HEK293 (cell line): ENCODE measurements around the gene GIPC2.

Source experiments
- CTCF ChIA-PET: fragments of 350-600 bp; formaldehyde crosslinking; extraction: SDS; loops from one replicate; lab custom pipeline; 2021; ENCODE audit warnings: antibody characterized with exemption; lab: Yijun Ruan, JAX
- POLR2A ChIA-PET: fragments of 300-600 bp; formaldehyde crosslinking; extraction: SDS; loops from one replicate; lab custom pipeline; 2020; ENCODE audit warnings: antibody characterized with exemption, inconsistent platforms; lab: Yijun Ruan, JAX
- H3K27ac ChIP-seq: fragments of 200-500 bp; sonication (Bioruptor generic); 2 replicates; pipeline ENCODE4 v1.5.1; 2014; ENCODE audit warnings: low read depth, low read length, control low read depth, inconsistent platforms; ENCODE audit errors: extremely low read depth
- H3K36me3 ChIP-seq, 2 experiments: fragments of 200-500 bp in 1 of 2; sonication (Bioruptor generic) in 1 of 2; 1 replicate in 1 of 2; 2 replicates in 1 of 2; pipeline ENCODE4 v1.5.1; 2014 to 2017; ENCODE audit warnings: inconsistent platforms in 2 of 2, low read length in 2 of 2; ENCODE audit not compliant: control insufficient read depth in 2 of 2, insufficient read depth in 1 of 2
- H3K4me1 ChIP-seq: fragments of 200-500 bp; sonication (Bioruptor generic); 2 replicates; pipeline ENCODE4 v1.5.1; 2014; ENCODE audit warnings: mild to moderate bottlenecking, low read length, inconsistent platforms; ENCODE audit not compliant: control insufficient read depth, insufficient read depth
- H3K4me3 ChIP-seq: 2 replicates; pipeline ENCODE4 v1.5.1; 2011; ENCODE audit warnings: low read depth, mild to moderate bottlenecking, control low read depth, low read length, moderate library complexity
- H3K9me3 ChIP-seq: fragments of 200-500 bp; sonication (Bioruptor generic); 2 replicates; pipeline ENCODE4 v1.5.1; 2014; ENCODE audit warnings: low read depth, low read length, inconsistent platforms; ENCODE audit not compliant: control insufficient read depth, insufficient read depth
- GLI2 ChIP-seq: fragments of 450-650 bp; formaldehyde crosslinking; IDR thresholded peaks from 2 replicates; pipeline ENCODE4; 2017; ENCODE audit warnings: missing biosample characterization, missing genetic modification characterization, low read depth, borderline replicate concordance
- HOXD13 ChIP-seq: sonication (generic); formaldehyde crosslinking; IDR thresholded peaks from 2 replicates; pipeline ENCODE4 v1.8.0; 2022; ENCODE audit warnings: missing genetic modification reagents, borderline replicate concordance
- IKZF3 ChIP-seq: fragments of 450-650 bp; IDR thresholded peaks from 2 replicates; pipeline ENCODE4 v1.5.0; 2018; ENCODE audit warnings: missing biosample characterization, mild to moderate bottlenecking, missing genetic modification characterization, moderate library complexity
- PRDM1 ChIP-seq: fragments of 450-650 bp; formaldehyde crosslinking; IDR thresholded peaks from 2 replicates; pipeline ENCODE4; 2016; ENCODE audit warnings: missing biosample characterization, missing genetic modification characterization
- SP2 ChIP-seq: fragments of 450-650 bp; formaldehyde crosslinking; IDR thresholded peaks from 2 replicates; pipeline ENCODE4 v1.5.1; 2016; ENCODE audit warnings: missing biosample characterization, missing genetic modification characterization
- TRIM28 ChIP-seq: IDR thresholded peaks from 2 replicates; pipeline ENCODE4 v1.6.1; 2011; ENCODE audit warnings: low read length, control low read depth, borderline replicate concordance
- WT1 ChIP-seq: fragments of 450-650 bp; formaldehyde crosslinking; IDR thresholded peaks from 2 replicates; pipeline ENCODE4 v1.5.1; 2016; ENCODE audit warnings: missing biosample characterization, missing genetic modification characterization
- ZBTB17 ChIP-seq: fragments of 450-650 bp; formaldehyde crosslinking; IDR thresholded peaks from 2 replicates; pipeline ENCODE4 v1.5.1; 2016; ENCODE audit warnings: missing biosample characterization, missing genetic modification characterization
- ZBTB21 ChIP-seq: fragments of 450-650 bp; formaldehyde crosslinking; IDR thresholded peaks from 2 replicates; pipeline ENCODE4 v1.5.1; 2017; ENCODE audit warnings: missing biosample characterization, missing genetic modification characterization
- ZBTB7A ChIP-seq: fragments of 450-650 bp; formaldehyde crosslinking; IDR thresholded peaks from 2 replicates; pipeline ENCODE4 v1.5.1; 2016; ENCODE audit warnings: low read depth, missing biosample characterization, missing genetic modification characterization
- ZFP37 ChIP-seq: fragments of 450-650 bp; formaldehyde crosslinking; IDR thresholded peaks from 2 replicates; pipeline ENCODE4 v1.5.1; 2016; ENCODE audit warnings: missing biosample characterization, missing genetic modification characterization
- ZFP69B ChIP-seq: fragments of 450-650 bp; formaldehyde crosslinking; IDR thresholded peaks from 2 replicates; pipeline ENCODE4 v1.5.1; 2016; ENCODE audit warnings: missing biosample characterization, missing genetic modification characterization
- ZIC2 ChIP-seq: fragments of 450-650 bp; formaldehyde crosslinking; IDR thresholded peaks from 2 replicates; pipeline ENCODE4 v1.5.1; 2016; ENCODE audit warnings: missing biosample characterization, missing genetic modification characterization
- ZNF112 ChIP-seq: fragments of 450-650 bp; formaldehyde crosslinking; IDR thresholded peaks from 2 replicates; pipeline ENCODE4 v1.5.0; 2017; ENCODE audit warnings: missing biosample characterization, missing genetic modification characterization
- ZNF155 ChIP-seq: fragments of 450-650 bp; formaldehyde crosslinking; IDR thresholded peaks from 2 replicates; pipeline ENCODE4 v1.5.1; 2016; ENCODE audit warnings: missing biosample characterization, missing genetic modification characterization
- ZNF223 ChIP-seq: fragments of 450-650 bp; formaldehyde crosslinking; IDR thresholded peaks from 2 replicates; pipeline ENCODE4 v1.5.1; 2016; ENCODE audit warnings: missing biosample characterization, missing genetic modification characterization
- ZNF239 ChIP-seq: fragments of 450-650 bp; formaldehyde crosslinking; IDR thresholded peaks from 2 replicates; pipeline ENCODE4 v1.5.1; 2016; ENCODE audit warnings: missing biosample characterization, missing genetic modification characterization
- ZNF335 ChIP-seq: fragments of 450-650 bp; formaldehyde crosslinking; conservative IDR thresholded peaks from 2 replicates; pipeline ENCODE4 v1.5.1; 2016; ENCODE audit warnings: missing biosample characterization, missing genetic modification characterization
- ZNF341 ChIP-seq: fragments of 450-650 bp; formaldehyde crosslinking; IDR thresholded peaks from 2 replicates; pipeline ENCODE4; 2016; ENCODE audit warnings: low read depth, missing biosample characterization, missing genetic modification characterization
- ZNF366 ChIP-seq: fragments of 450-650 bp; formaldehyde crosslinking; conservative IDR thresholded peaks from 2 replicates; pipeline ENCODE4 v1.5.1; 2016; ENCODE audit warnings: missing biosample characterization, missing genetic modification characterization
- ZNF404 ChIP-seq: fragments of 450-650 bp; formaldehyde crosslinking; IDR thresholded peaks from 2 replicates; pipeline ENCODE4 v1.5.1; 2017; ENCODE audit warnings: missing biosample characterization, missing genetic modification characterization
- ZNF501 ChIP-seq: fragments of 450-650 bp; formaldehyde crosslinking; IDR thresholded peaks from 2 replicates; pipeline ENCODE4 v1.5.1; 2016; ENCODE audit warnings: missing biosample characterization, missing genetic modification characterization
- ZNF558 ChIP-seq: fragments of 450-650 bp; formaldehyde crosslinking; IDR thresholded peaks from 2 replicates; pipeline ENCODE4 v1.5.1; 2016; ENCODE audit warnings: missing biosample characterization, missing genetic modification characterization
- ZNF561 ChIP-seq: fragments of 450-650 bp; IDR thresholded peaks from 2 replicates; pipeline ENCODE4 v1.5.1; 2018; ENCODE audit warnings: missing biosample characterization, missing genetic modification characterization, borderline replicate concordance
- ZNF629 ChIP-seq: fragments of 450-650 bp; formaldehyde crosslinking; IDR thresholded peaks from 2 replicates; pipeline ENCODE4 v1.5.1; 2017; ENCODE audit warnings: missing biosample characterization, missing genetic modification characterization
- ZNF677 ChIP-seq: fragments of 450-650 bp; IDR thresholded peaks from 2 replicates; pipeline ENCODE4 v1.5.0; 2018; ENCODE audit warnings: missing biosample characterization, mild to moderate bottlenecking, missing genetic modification characterization, moderate library complexity
- ZNF776 ChIP-seq: fragments of 450-650 bp; formaldehyde crosslinking; IDR thresholded peaks from 2 replicates; pipeline ENCODE4 v1.5.0; 2017; ENCODE audit warnings: missing biosample characterization, missing genetic modification characterization, borderline replicate concordance
- ZNF785 ChIP-seq: fragments of 450-650 bp; formaldehyde crosslinking; IDR thresholded peaks from 2 replicates; pipeline ENCODE4 v1.5.1; 2016; ENCODE audit warnings: missing biosample characterization, missing genetic modification characterization
- ZSCAN30 ChIP-seq: fragments of 450-650 bp; IDR thresholded peaks from 2 replicates; pipeline ENCODE4 v1.5.1; 2018; ENCODE audit warnings: missing biosample characterization, mild to moderate bottlenecking, missing genetic modification characterization, moderate library complexity
- ZXDB ChIP-seq: fragments of 450-650 bp; formaldehyde crosslinking; IDR thresholded peaks from 2 replicates; pipeline ENCODE4 v1.5.1; 2016; ENCODE audit warnings: missing biosample characterization, missing genetic modification characterization
- TF ChIP-seq, protein P1 (sequence below): fragments of 450-650 bp; IDR thresholded peaks from 2 replicates; pipeline ENCODE4 v1.5.1; 2018; ENCODE audit warnings: missing biosample characterization, mild to moderate bottlenecking, missing genetic modification characterization
- TF ChIP-seq, protein P2 (sequence below): fragments of 450-650 bp; formaldehyde crosslinking; IDR thresholded peaks from 2 replicates; pipeline ENCODE4 v1.5.1; 2016; ENCODE audit warnings: missing biosample characterization, missing genetic modification characterization
- TF ChIP-seq, protein P3 (sequence below): fragments of 450-650 bp; formaldehyde crosslinking; IDR thresholded peaks from 2 replicates; pipeline ENCODE4 v1.5.1; 2016; ENCODE audit warnings: missing biosample characterization, missing genetic modification characterization
- TF ChIP-seq, protein P4 (sequence below): fragments of 450-650 bp; formaldehyde crosslinking; IDR thresholded peaks from 2 replicates; pipeline ENCODE4 v1.5.1; 2016; ENCODE audit warnings: missing biosample characterization, missing genetic modification characterization

The GIPC2 gene

DNA sequence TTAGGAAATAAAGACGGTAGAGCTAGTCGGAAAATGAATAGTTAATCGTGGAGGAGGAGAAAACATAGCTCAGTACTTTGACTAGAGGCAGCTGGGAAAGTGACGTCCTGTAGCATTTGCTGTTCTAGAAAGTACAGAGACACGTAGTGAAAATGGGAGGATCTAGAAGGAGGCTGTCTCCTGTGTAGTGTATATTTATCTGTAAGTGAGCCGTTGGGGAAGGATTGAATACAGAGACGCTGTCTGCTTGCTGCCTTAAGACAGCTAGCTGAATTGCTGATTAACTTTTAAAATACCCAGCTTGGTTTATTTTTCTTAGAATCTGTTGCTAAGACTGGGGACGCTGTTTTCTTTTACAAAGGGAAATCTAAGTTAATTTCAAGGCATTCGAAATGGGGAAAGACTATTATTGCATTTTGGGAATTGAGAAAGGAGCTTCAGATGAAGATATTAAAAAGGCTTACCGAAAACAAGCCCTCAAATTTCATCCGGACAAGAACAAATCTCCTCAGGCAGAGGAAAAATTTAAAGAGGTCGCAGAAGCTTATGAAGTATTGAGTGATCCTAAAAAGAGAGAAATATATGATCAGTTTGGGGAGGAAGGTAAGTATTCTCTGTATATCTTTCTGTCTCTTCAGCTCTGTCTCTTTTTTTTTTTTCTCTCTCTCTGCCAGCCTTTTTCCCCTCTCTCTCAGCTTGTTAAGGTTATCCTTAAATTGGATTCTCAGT lies 40.9 kb upstream of the GIPC2 start, which contains the start of gene DNAJB4:
Gene DNAJB4 (plus strand): TSS at position 221 of the 729 bp plus-strand sequence. CDS start 172 bp downstream, at position 393.
- Histone ChIP-seq H3K4me1 (peaks cover 14% of the 10 kb centered on the region), H3K9me3 (no peaks in the 10 kb centered on the region), H3K27ac (peak within 1 kb of the TSS; percentile 92), H3K36me3 (no peaks in the 10 kb centered on the region; a peak in 1 of 3 replicates), H3K4me3 (peak within 1 kb of the TSS; percentile 55)
- POLR2A ChIA-PET: interaction anchor here (0.8 to 5.7 kb wide), 22 partner anchors 10 to 471 kb away, joined by 3 to 137 read pairs (median 4); partner anchors contain the start of genes FUBP1, MIGA1, NEXN and ZZZ3
- CTCF ChIA-PET: interaction anchor here (0.5 to 3.8 kb wide), 6 partner anchors 24 to 110 kb away, joined by 3 to 42 read pairs (median 7); partner anchors contain the start of gene FUBP1
- TF ChIP-seq ZNF558 (no peak), ZBTB7A (tag by site-specific recombination) (no peak), ZNF155 (no peak), ZNF404 (tag by site-specific recombination) (no peak), PRDM1 (peak; percentile 97), ZNF677 (tag by site-specific recombination) (no peak), ZBTB17 (peak; percentile 68), ZNF112 (tag by site-specific recombination) (no peak), ZNF335 (tag by site-specific recombination) (peak; percentile 71), IKZF3 (tag by site-specific recombination) (no peak), WT1 (tag by site-specific recombination) (peak; percentile 48), HOXD13 (no peak), ZNF223 (no peak), ZNF501 (tag by site-specific recombination) (no peak), ZIC2 (tag by site-specific recombination) (no peak), ZFP37 (no peak), ZBTB21 (tag by site-specific recombination) (peak; percentile 73), ZNF629 (tag by site-specific recombination) (peak; percentile 92), ZNF561 (0 out of 2 replicates have a peak, but pooled peaks have one; percentile 38), ZXDB (tag by site-specific recombination) (no peak), ZNF341 (no peak; the same call in 1 of the 2 replicates), ZSCAN30 (0 out of 2 replicates have a peak, but pooled peaks have one; percentile 18), GLI2 (tag by site-specific recombination) (no peak), ZNF239 (tag by site-specific recombination) (no peak), ZFP69B (no peak), ZNF785 (tag by site-specific recombination) (no peak), ZNF776 (tag by site-specific recombination) (no peak), ZNF366 (tag by site-specific recombination) (no peak; the same call in 1 of the 2 replicates), SP2 (tag by site-specific recombination) (peak; percentile 46; the same call in 1 of the 2 replicates), TRIM28 (0 out of 2 replicates have a peak, but pooled peaks have one; percentile 29)
- TF ChIP-seq, protein P1, sequence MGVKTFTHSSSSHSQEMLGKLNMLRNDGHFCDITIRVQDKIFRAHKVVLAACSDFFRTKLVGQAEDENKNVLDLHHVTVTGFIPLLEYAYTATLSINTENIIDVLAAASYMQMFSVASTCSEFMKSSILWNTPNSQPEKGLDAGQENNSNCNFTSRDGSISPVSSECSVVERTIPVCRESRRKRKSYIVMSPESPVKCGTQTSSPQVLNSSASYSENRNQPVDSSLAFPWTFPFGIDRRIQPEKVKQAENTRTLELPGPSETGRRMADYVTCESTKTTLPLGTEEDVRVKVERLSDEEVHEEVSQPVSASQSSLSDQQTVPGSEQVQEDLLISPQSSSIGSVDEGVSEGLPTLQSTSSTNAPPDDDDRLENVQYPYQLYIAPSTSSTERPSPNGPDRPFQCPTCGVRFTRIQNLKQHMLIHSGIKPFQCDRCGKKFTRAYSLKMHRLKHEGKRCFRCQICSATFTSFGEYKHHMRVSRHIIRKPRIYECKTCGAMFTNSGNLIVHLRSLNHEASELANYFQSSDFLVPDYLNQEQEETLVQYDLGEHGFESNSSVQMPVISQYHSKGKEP (tag by site-specific recombination): peak; percentile 6; the same call in 1 of the 2 replicates
- TF ChIP-seq, protein P2, sequence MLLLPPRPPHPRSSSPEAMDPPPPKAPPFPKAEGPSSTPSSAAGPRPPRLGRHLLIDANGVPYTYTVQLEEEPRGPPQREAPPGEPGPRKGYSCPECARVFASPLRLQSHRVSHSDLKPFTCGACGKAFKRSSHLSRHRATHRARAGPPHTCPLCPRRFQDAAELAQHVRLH (tag by site-specific recombination): no peak
- TF ChIP-seq, protein P3, sequence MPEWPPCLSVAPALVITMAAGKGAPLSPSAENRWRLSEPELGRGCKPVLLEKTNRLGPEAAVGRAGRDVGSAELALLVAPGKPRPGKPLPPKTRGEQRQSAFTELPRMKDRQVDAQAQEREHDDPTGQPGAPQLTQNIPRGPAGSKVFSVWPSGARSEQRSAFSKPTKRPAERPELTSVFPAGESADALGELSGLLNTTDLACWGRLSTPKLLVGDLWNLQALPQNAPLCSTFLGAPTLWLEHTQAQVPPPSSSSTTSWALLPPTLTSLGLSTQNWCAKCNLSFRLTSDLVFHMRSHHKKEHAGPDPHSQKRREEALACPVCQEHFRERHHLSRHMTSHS (tag by site-specific recombination): no peak
- TF ChIP-seq, protein P4, sequence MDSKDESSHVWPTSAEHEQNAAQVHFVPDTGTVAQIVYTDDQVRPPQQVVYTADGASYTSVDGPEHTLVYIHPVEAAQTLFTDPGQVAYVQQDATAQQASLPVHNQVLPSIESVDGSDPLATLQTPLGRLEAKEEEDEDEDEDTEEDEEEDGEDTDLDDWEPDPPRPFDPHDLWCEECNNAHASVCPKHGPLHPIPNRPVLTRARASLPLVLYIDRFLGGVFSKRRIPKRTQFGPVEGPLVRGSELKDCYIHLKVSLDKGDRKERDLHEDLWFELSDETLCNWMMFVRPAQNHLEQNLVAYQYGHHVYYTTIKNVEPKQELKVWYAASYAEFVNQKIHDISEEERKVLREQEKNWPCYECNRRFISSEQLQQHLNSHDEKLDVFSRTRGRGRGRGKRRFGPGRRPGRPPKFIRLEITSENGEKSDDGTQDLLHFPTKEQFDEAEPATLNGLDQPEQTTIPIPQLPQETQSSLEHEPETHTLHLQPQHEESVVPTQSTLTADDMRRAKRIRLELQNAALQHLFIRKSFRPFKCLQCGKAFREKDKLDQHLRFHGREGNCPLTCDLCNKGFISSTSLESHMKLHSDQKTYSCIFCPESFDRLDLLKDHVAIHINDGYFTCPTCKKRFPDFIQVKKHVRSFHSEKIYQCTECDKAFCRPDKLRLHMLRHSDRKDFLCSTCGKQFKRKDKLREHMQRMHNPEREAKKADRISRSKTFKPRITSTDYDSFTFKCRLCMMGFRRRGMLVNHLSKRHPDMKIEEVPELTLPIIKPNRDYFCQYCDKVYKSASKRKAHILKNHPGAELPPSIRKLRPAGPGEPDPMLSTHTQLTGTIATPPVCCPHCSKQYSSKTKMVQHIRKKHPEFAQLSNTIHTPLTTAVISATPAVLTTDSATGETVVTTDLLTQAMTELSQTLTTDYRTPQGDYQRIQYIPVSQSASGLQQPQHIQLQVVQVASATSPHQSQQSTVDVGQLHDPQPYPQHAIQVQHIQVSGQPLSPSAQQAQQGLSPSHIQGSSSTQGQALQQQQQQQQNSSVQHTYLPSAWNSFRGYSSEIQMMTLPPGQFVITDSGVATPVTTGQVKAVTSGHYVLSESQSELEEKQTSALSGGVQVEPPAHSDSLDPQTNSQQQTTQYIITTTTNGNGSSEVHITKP: peak; percentile 56
